ENCODE measurements around the gene ERGIC1. TPM values are rescaled to one million over a fixed set of nuclear protein-coding genes. Genes with fewer than 3 reads are reported as not detected.
A peak's percentile ranks its signal among the peaks of the same experiment; 100 is the strongest.

Gene ERGIC1
- total and polyA plus RNA-seq, 8 donors, result 54.8 to 101 (median 75.6) TPM

GRCh38 chr5:172902497-172903472 is 68.7 kb downstream of the ERGIC1 start:
- Histone ChIP-seq H3K36me3 (peaks cover 0 to 15% (median 4%) of the 10 kb centered on the region in 3 donors), H3K27me3 (no peaks in the 10 kb centered on the region), H3K27ac (peak overlapping the region; percentile 99 to 100 (median 99)), H3K9me3 (no peaks in the 10 kb centered on the region), H3K4me1 (peaks cover 29 to 52% (median 45%) of the 10 kb centered on the region in 3 donors), H3K4me3 (no peak overlapping the region)
- DNase-seq (peak; percentile 77 to 90 (median 84)), FAIRE-seq (no peak), ATAC-seq (peak; percentile 6 to 35 (median 29))
- no peak for TF ChIP-seq CTCF (IDR thresholded peaks at IDR 0.05)
- intact Hi-C loops (cut with DNase I), result loop anchor here in 1 of 3 donors (10.0 kb wide), 1 partner anchor 128 kb away; the partner anchor contains the start of gene DUSP1
- 50 to 59% methylated on average over 23 to 25 of the region's 25 CpGs for WGBS, 2 donors

GRCh38 chr5:172903790-172904189 is 69.7 kb downstream of the ERGIC1 start:
- Histone ChIP-seq H3K4me3 (no peak overlapping the region), H3K27me3 (no peaks in the 10 kb centered on the region), H3K4me1 (peaks cover 29 to 52% (median 45%) of the 10 kb centered on the region in 3 donors), H3K27ac (peak overlapping the region; percentile 99 to 100 (median 99)), H3K9me3 (no peaks in the 10 kb centered on the region), H3K36me3 (peaks cover 0 to 8% (median 4%) of the 10 kb centered on the region in 3 donors)
- DNase-seq, result peak; percentile 56 to 88 (median 74)
- TF ChIP-seq CTCF (IDR thresholded peaks at IDR 0.05), result no peak
- intact Hi-C loops (cut with DNase I), result loop anchor here in 1 of 3 donors (10.0 kb wide), 1 partner anchor 129 kb away; the partner anchor contains the start of gene DUSP1
- no peak for FAIRE-seq
- WGBS, 2 donors, result 35 to 38% methylated on average over 4 of the region's 4 CpGs
- peak; percentile 4 to 30 (median 23) for ATAC-seq

GRCh38 chr5:172904312-172904642 is 70.2 kb downstream of the ERGIC1 start:
- no peak for TF ChIP-seq CTCF (IDR thresholded peaks at IDR 0.05)
- Histone ChIP-seq H3K27ac (peak overlapping the region; percentile 99 to 100 (median 99)), H3K36me3 (peaks cover 0 to 8% (median 4%) of the 10 kb centered on the region in 3 donors), H3K4me3 (no peak overlapping the region), H3K9me3 (no peaks in the 10 kb centered on the region), H3K4me1 (peaks cover 29 to 52% (median 45%) of the 10 kb centered on the region in 3 donors), H3K27me3 (no peaks in the 10 kb centered on the region)
- FAIRE-seq, result no peak
- WGBS, 2 donors, result 40 to 43% methylated on average over 4 of the region's 4 CpGs
- DNase-seq, result no peak
- intact Hi-C loops (cut with DNase I), result loop anchor here in 1 of 3 donors (10.0 kb wide), 1 partner anchor 129 kb away; the partner anchor contains the start of gene DUSP1
- no peak for ATAC-seq

GRCh38 chr5:172904643-172905345 is 70.7 kb downstream of the ERGIC1 start:
- TF ChIP-seq CTCF (IDR thresholded peaks at IDR 0.05), result no peak
- intact Hi-C loops (cut with DNase I), result loop anchor here in 1 of 3 donors (10.0 kb wide), 1 partner anchor 130 kb away; the partner anchor contains the start of gene DUSP1
- WGBS, 2 donors, result 9 to 17% methylated on average over 13 of the region's 13 CpGs
- Histone ChIP-seq H3K36me3 (peaks cover 0 to 4% (median 1%) of the 10 kb centered on the region in 3 donors), H3K27me3 (no peaks in the 10 kb centered on the region), H3K4me1 (peaks cover 29 to 52% (median 45%) of the 10 kb centered on the region in 3 donors), H3K9me3 (no peaks in the 10 kb centered on the region), H3K27ac (peak overlapping the region; percentile 99 to 100 (median 99)), H3K4me3 (no peak overlapping the region)
- ATAC-seq (peak; percentile 75 to 83 (median 80)), FAIRE-seq (no peak), DNase-seq (peak; percentile 90 to 98 (median 98))
